A673 (cell line): ENCODE data around the gene CMTM8. TPM values are rescaled to one million over a fixed set of nuclear protein-coding genes. Genes with fewer than 3 reads are reported as not detected.
"Not testable (repeated sequence)": the region's sequence is repeated elsewhere in the genome, so short reads cannot be mapped to it uniquely, and the experiment has no call there.

ENCODE experiments used
- Bru-seq: library from RNA; stranded (reverse); fragments of 400-500 nt; gene quantifications from one replicate; lab custom pipeline; 2021; lab: Mats Ljungman, UMichigan
- BruChase-seq, 2 experiments: library from RNA; stranded (reverse); fragments of 400-500 nt; gene quantifications; one replicate each; lab custom pipeline; 2021; lab: Mats Ljungman, UMichigan
- BruUV-seq: library from RNA; stranded (reverse); fragments of 400-500 nt; replicated peaks from 2 replicates; lab custom pipeline; 2021; lab: Mats Ljungman, UMichigan
- CTCF ChIA-PET: fragments of 300-600 bp; sonication (Branson Sonifier 250); formaldehyde crosslinking; loops from one replicate; lab custom pipeline; 2022; ENCODE audit warnings: antibody characterized with exemption; lab: Charles Lee
- POLR2A ChIA-PET: fragments of 300-600 bp; sonication (Branson Sonifier 250); formaldehyde crosslinking; loops from one replicate; lab custom pipeline; 2022; ENCODE audit warnings: antibody characterized with exemption; ENCODE audit not compliant: low non-redundant PET; lab: Charles Lee
- DNase-seq: peaks from one replicate; pipeline ENCODE4 v3.0.0-alpha.2; 2015; ENCODE audit warnings: low spot score
- H3K27ac ChIP-seq: fragments of 200-600 bp; sonication (generic); 2 replicates; pipeline ENCODE4 v1.5.1; 2016; ENCODE audit warnings: mixed run types, low read depth, mild to moderate bottlenecking, mixed read lengths, antibody characterized with exemption, low read length; ENCODE audit not compliant: poor library complexity, severe bottlenecking
- H3K27me3 ChIP-seq: fragments of 200-600 bp; sonication (generic); replicated peaks from 2 replicates; pipeline ENCODE4 v1.6.1; 2017; ENCODE audit warnings: mixed run types, low read depth, mild to moderate bottlenecking, mixed read lengths, antibody characterized with exemption, low read length; ENCODE audit not compliant: insufficient read depth, poor library complexity
- H3K36me3 ChIP-seq: fragments of 200-600 bp; sonication (generic); 2 replicates; pipeline ENCODE4 v1.6.1; 2016; ENCODE audit warnings: mixed run types, mild to moderate bottlenecking, mixed read lengths, antibody characterized with exemption, low read length; ENCODE audit not compliant: insufficient read depth, poor library complexity, severe bottlenecking
- H3K4me1 ChIP-seq: fragments of 200-600 bp; sonication (generic); 2 replicates; pipeline ENCODE4 v1.6.1; 2017; ENCODE audit warnings: mixed run types, mild to moderate bottlenecking, mixed read lengths, antibody characterized with exemption, low read length; ENCODE audit not compliant: insufficient read depth, poor library complexity, severe bottlenecking
- H3K4me3 ChIP-seq: fragments of 200-600 bp; sonication (generic); 2 replicates; pipeline ENCODE4 v1.5.1; 2016; ENCODE audit warnings: low read depth, mixed run types, mild to moderate bottlenecking, mixed read lengths, low read length; ENCODE audit not compliant: poor library complexity, severe bottlenecking
- H3K9me3 ChIP-seq: fragments of 200-600 bp; sonication (generic); 2 replicates; pipeline ENCODE4 v1.6.1; 2016; ENCODE audit warnings: mixed run types, low read depth, mild to moderate bottlenecking, mixed read lengths, antibody characterized with exemption, low read length; ENCODE audit not compliant: poor library complexity, severe bottlenecking
- EZH2 ChIP-seq: fragments of 200-600 bp; sonication (generic); IDR thresholded peaks from 2 replicates; pipeline ENCODE4 v1.6.1; 2017; ENCODE audit warnings: borderline replicate concordance, low read depth, mild to moderate bottlenecking, mixed read lengths, antibody characterized with exemption, low read length; ENCODE audit not compliant: poor library complexity, severe bottlenecking
- intact Hi-C: fragments of 100-400 bp; cut with micrococcal nuclease; formaldehyde crosslinking; loops from one replicate; pipeline ENCODE4 v1.10.0; 2022; ENCODE audit not compliant: unreplicated experiment
- long read RNA-seq: library from polyadenylated mRNA; stranded (forward); transcript quantifications from one replicate; pipeline ENCODE4 v2.0.0, GENCODE V29; 2022
- total RNA-seq: library from RNA; stranded (reverse); gene quantifications from 2 replicates; pipeline ENCODE4 v1.2.3, GENCODE V29; 2021
- TF ChIP-seq, protein P1 (sequence below): fragments of 300-800, 200-600 bp; sonication (generic); conservative IDR thresholded peaks from 2 replicates; pipeline ENCODE4 v1.5.1; 2017; ENCODE audit warnings: low read depth, mild to moderate bottlenecking, antibody characterized with exemption, low read length, moderate library complexity, mixed read lengths

Gene CMTM8, protein sequence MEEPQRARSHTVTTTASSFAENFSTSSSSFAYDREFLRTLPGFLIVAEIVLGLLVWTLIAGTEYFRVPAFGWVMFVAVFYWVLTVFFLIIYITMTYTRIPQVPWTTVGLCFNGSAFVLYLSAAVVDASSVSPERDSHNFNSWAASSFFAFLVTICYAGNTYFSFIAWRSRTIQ
- total RNA-seq (1.7 and 2.1 TPM in 2 replicates), Bru-seq, nascent RNA (percentile 39 among the genes with signal in this experiment), BruChase-seq, experiment 1, labeled RNA remaining after a 2-hour chase (percentile 43 among the genes with signal in this experiment), BruChase-seq, experiment 2, labeled RNA remaining after a 6-hour chase (percentile 45 among the genes with signal in this experiment)
- long read RNA-seq, partial matches to known transcripts, result 0 of 1 reads
- long read RNA-seq, other reads (novel, unspliced or antisense), result 0 of 1 reads

- POLR2A ChIA-PET, result no interaction called here
These were observed at the start of gene CMTM8 for GRCh38 chr3:32238453-32239306. CMTM8 (plus strand) TSS chr3:32238680; CDS start chr3:32238973, 293 bp downstream.

GRCh38 chr3:32189693-32190092, 48.8 kb upstream of the CMTM8 start:
- CTCF ChIA-PET, result no interaction called here
- intact Hi-C loops, result no loop called here
- DNase-seq, result no peak
- no peaks in the 10 kb centered on the region for H3K9me3 ChIP-seq
- H3K36me3 ChIP-seq, result no peaks in the 10 kb centered on the region
- no peaks in the 10 kb centered on the region for H3K4me1 ChIP-seq
- POLR2A ChIA-PET, result no interaction called here
- no peak overlapping the region for H3K27ac ChIP-seq
- no peak for TF ChIP-seq EZH2
- TF ChIP-seq, protein P1, sequence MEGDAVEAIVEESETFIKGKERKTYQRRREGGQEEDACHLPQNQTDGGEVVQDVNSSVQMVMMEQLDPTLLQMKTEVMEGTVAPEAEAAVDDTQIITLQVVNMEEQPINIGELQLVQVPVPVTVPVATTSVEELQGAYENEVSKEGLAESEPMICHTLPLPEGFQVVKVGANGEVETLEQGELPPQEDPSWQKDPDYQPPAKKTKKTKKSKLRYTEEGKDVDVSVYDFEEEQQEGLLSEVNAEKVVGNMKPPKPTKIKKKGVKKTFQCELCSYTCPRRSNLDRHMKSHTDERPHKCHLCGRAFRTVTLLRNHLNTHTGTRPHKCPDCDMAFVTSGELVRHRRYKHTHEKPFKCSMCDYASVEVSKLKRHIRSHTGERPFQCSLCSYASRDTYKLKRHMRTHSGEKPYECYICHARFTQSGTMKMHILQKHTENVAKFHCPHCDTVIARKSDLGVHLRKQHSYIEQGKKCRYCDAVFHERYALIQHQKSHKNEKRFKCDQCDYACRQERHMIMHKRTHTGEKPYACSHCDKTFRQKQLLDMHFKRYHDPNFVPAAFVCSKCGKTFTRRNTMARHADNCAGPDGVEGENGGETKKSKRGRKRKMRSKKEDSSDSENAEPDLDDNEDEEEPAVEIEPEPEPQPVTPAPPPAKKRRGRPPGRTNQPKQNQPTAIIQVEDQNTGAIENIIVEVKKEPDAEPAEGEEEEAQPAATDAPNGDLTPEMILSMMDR, result no peak
- no peaks in the 10 kb centered on the region for H3K27me3 ChIP-seq
- no TSS peak for BruUV-seq
- H3K4me3 ChIP-seq, result no peak overlapping the region

More at GRCh38 chr3:32238453-32239306, at the start of gene CMTM8:
- Histone ChIP-seq H3K9me3 (no peaks in the 10 kb centered on the region), H3K27me3 (peaks cover 23% of the 10 kb centered on the region), H3K36me3 (no peaks in the 10 kb centered on the region), H3K4me3 (peak within 1 kb of the TSS; percentile 66), H3K27ac (no peak within 1 kb of the TSS), H3K4me1 (no peaks in the 10 kb centered on the region)
- peak; percentile 54 for DNase-seq
- no peak for TF ChIP-seq EZH2
- TF ChIP-seq, protein P1, result no peak
- intact Hi-C loops, result loop anchor here (5.0 kb wide), 1 partner anchor 61 kb away; no protein-coding TSS in a partner anchor
- BruUV-seq, result no TSS peak
- CTCF ChIA-PET, result no interaction called here

DNA sequence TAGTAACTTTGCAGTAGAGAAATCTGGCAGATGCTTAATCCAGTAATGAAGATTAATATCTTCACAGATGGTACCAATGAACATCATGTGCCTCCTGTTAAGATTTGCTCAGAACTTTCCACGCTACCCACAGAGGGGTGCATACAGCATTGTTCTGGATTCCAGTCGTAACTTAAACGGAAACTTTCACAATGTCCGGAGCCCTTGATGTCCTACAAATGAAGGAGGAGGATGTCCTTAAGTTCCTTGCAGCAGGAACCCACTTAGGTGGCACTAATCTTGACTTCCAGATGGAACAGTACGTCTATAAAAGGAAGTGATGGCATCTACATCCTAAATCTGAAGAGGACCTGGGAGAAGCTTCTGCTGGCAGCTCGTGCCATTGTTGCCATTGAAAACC, 47.9 kb upstream of the CMTM8 start:
- H3K27me3 ChIP-seq, intact Hi-C loops, H3K36me3 ChIP-seq, BruUV-seq, H3K4me3 ChIP-seq, DNase-seq, CTCF ChIA-PET, H3K9me3 ChIP-seq, H3K27ac ChIP-seq, POLR2A ChIA-PET, H3K4me1 ChIP-seq: not testable (repeated sequence)
